WTC11 (cell line): ENCODE data around the gene CTTNBP2NL. TPM values are rescaled to one million over a fixed set of nuclear protein-coding genes. Genes with fewer than 3 reads are reported as not detected.

ENCODE experiments used
- ATAC-seq: fragments of 200-7000 bp; cut with Tn5 transposase; 2 replicates; pipeline ENCODE4 v1.10.0; 2021; ENCODE audit warnings: mild to moderate bottlenecking, moderate library complexity
- CTCF ChIA-PET: fragments of 300-600 bp; sonication (Branson Sonifier 250); formaldehyde crosslinking; loops from one replicate; lab custom pipeline; 2021; ENCODE audit warnings: antibody characterized with exemption; lab: Charles Lee
- POLR2A ChIA-PET: fragments of 350-600 bp; sonication (Branson Sonifier 250); formaldehyde crosslinking; loops from one replicate; lab custom pipeline; 2021; ENCODE audit warnings: antibody characterized with exemption; lab: Charles Lee
- DNase-seq: peaks from one replicate; pipeline ENCODE4 v3.0.0; 2021; ENCODE audit warnings: low spot score
- H3K27ac Mint-ChIP-seq: 2 replicates; pipeline ENCODE4 v1.8.0; 2021; ENCODE audit warnings: mixed read lengths
- H3K27me3 Mint-ChIP-seq: 2 replicates; pipeline ENCODE4 v1.8.0; 2021; ENCODE audit warnings: low read depth, mild to moderate bottlenecking, moderate library complexity, mixed read lengths
- H3K36me3 Mint-ChIP-seq: 2 replicates; pipeline ENCODE4 v1.8.0; 2021; ENCODE audit warnings: mixed read lengths
- H3K4me1 Mint-ChIP-seq: 2 replicates; pipeline ENCODE4 v1.8.0; 2022; ENCODE audit warnings: mixed read lengths
- H3K4me3 Mint-ChIP-seq: 2 replicates; pipeline ENCODE4 v1.8.0; 2021; ENCODE audit warnings: mild to moderate bottlenecking, moderate library complexity, mixed read lengths
- H3K9me3 Mint-ChIP-seq: 2 replicates; pipeline ENCODE4 v1.8.0; 2021; ENCODE audit warnings: mixed read lengths
- ATF2 ChIP-seq: sonication (generic); formaldehyde crosslinking; IDR thresholded peaks from 2 replicates; pipeline ENCODE4 v1.8.1; 2022; ENCODE audit warnings: low read depth, missing genetic modification reagents, borderline replicate concordance
- ATF3 ChIP-seq: sonication (generic); formaldehyde crosslinking; conservative IDR thresholded peaks from 2 replicates; pipeline ENCODE4 v1.8.1; 2022; ENCODE audit warnings: mild to moderate bottlenecking, missing genetic modification reagents
- ATF6 ChIP-seq: sonication (generic); formaldehyde crosslinking; IDR thresholded peaks from 2 replicates; pipeline ENCODE4 v1.8.1; 2023; ENCODE audit warnings: mild to moderate bottlenecking, missing genetic modification reagents
- CBFB ChIP-seq: sonication (generic); formaldehyde crosslinking; IDR thresholded peaks from 2 replicates; pipeline ENCODE4 v1.8.1; 2022; ENCODE audit warnings: mild to moderate bottlenecking, low read depth, missing genetic modification reagents
- CREB1 ChIP-seq: sonication (generic); formaldehyde crosslinking; IDR thresholded peaks from 2 replicates; pipeline ENCODE4 v1.8.0; 2023; ENCODE audit warnings: mild to moderate bottlenecking, missing genetic modification reagents
- ELF4 ChIP-seq: sonication (generic); formaldehyde crosslinking; IDR thresholded peaks from 2 replicates; pipeline ENCODE4 v1.8.1; 2022; ENCODE audit warnings: low read depth, mild to moderate bottlenecking, moderate library complexity, missing genetic modification reagents
- FOXK1 ChIP-seq: sonication (generic); formaldehyde crosslinking; IDR thresholded peaks from 2 replicates; pipeline ENCODE4 v1.8.0; 2022; ENCODE audit warnings: mild to moderate bottlenecking, moderate library complexity, missing genetic modification reagents
- FOXP4 ChIP-seq: sonication (generic); formaldehyde crosslinking; IDR thresholded peaks from 2 replicates; pipeline ENCODE4 v1.8.0; 2022; ENCODE audit warnings: mild to moderate bottlenecking, missing genetic modification reagents
- KAT7 ChIP-seq: sonication (generic); formaldehyde crosslinking; IDR thresholded peaks from 2 replicates; pipeline ENCODE4 v1.8.1; 2023; ENCODE audit warnings: missing genetic modification reagents, mild to moderate bottlenecking, borderline replicate concordance
- MYBL2 ChIP-seq: sonication (generic); formaldehyde crosslinking; IDR thresholded peaks from 2 replicates; pipeline ENCODE4 v1.8.1; 2023; ENCODE audit warnings: mild to moderate bottlenecking, moderate library complexity, missing genetic modification reagents
- NFE2L1 ChIP-seq: sonication (generic); formaldehyde crosslinking; IDR thresholded peaks from 2 replicates; pipeline ENCODE4 v1.8.1; 2023; ENCODE audit warnings: missing genetic modification reagents
- NR2C2 ChIP-seq: sonication (generic); formaldehyde crosslinking; IDR thresholded peaks from 2 replicates; pipeline ENCODE4 v1.8.0; 2022; ENCODE audit warnings: mild to moderate bottlenecking, missing genetic modification reagents
- NR3C1 ChIP-seq: sonication (generic); formaldehyde crosslinking; conservative IDR thresholded peaks from 2 replicates; pipeline ENCODE4 v1.8.1; 2023; ENCODE audit warnings: low read depth, mild to moderate bottlenecking, missing genetic modification reagents
- PRDM15 ChIP-seq: sonication (generic); formaldehyde crosslinking; IDR thresholded peaks from 2 replicates; pipeline ENCODE4 v1.8.0; 2022; ENCODE audit warnings: missing genetic modification reagents
- PRRX2 ChIP-seq: fragments of 250-450 bp; sonication (Bioruptor Pico); IDR thresholded peaks from 2 replicates; pipeline ENCODE4 v1.8.0; 2021; ENCODE audit warnings: mild to moderate bottlenecking
- RORB ChIP-seq: fragments of 250-450 bp; sonication (Bioruptor Pico); IDR thresholded peaks from 2 replicates; pipeline ENCODE4 v1.9.0; 2021; ENCODE audit warnings: mild to moderate bottlenecking
- SOX15 ChIP-seq: fragments of 250-450 bp; sonication (Bioruptor Pico); IDR thresholded peaks from 2 replicates; pipeline ENCODE4 v1.9.0; 2021; ENCODE audit warnings: mild to moderate bottlenecking
- TEAD1 ChIP-seq: sonication (generic); formaldehyde crosslinking; IDR thresholded peaks from 2 replicates; pipeline ENCODE4 v1.8.0; 2022; ENCODE audit warnings: mild to moderate bottlenecking, missing genetic modification reagents
- ZBTB21 ChIP-seq: sonication (generic); formaldehyde crosslinking; IDR thresholded peaks from 2 replicates; pipeline ENCODE4 v1.8.1; 2023; ENCODE audit warnings: mild to moderate bottlenecking, missing genetic modification reagents, borderline replicate concordance
- ZNF138 ChIP-seq: sonication (generic); formaldehyde crosslinking; conservative IDR thresholded peaks from 2 replicates; pipeline ENCODE4 v1.8.1; 2022; ENCODE audit warnings: mild to moderate bottlenecking, moderate library complexity, missing genetic modification reagents
- ZNF232 ChIP-seq: sonication (generic); formaldehyde crosslinking; IDR thresholded peaks from 2 replicates; pipeline ENCODE4 v1.8.0; 2022; ENCODE audit warnings: mild to moderate bottlenecking, missing genetic modification reagents
- total RNA-seq: library from RNA; stranded (reverse); gene quantifications from 3 replicates; pipeline ENCODE4 v1.2.3, GENCODE V29; 2021

Gene CTTNBP2NL
- total RNA-seq, 1 experiment from 2014 or later = 32.8 TPM

- no peak for TF ChIP-seq PRDM15
- TF ChIP-seq PRRX2 (CRISPR knock-in tag) = no peak
These were observed 24.2 kb upstream of the CTTNBP2NL start (continued) for GRCh38 chr1:112371775-112372174.

- TF ChIP-seq ATF2 (CRISPR knock-in tag) (no peak), NR3C1 (CRISPR knock-in tag) (no peak), ZBTB21 (CRISPR knock-in tag) (no peak), ATF3 (CRISPR knock-in tag) (no peak), NR2C2 (CRISPR knock-in tag) (no peak), ELF4 (CRISPR knock-in tag) (no peak), CBFB (no peak), CREB1 (no peak), ATF6 (CRISPR knock-in tag) (no peak), TEAD1 (no peak), ZNF138 (no peak), MYBL2 (CRISPR knock-in tag) (no peak), SOX15 (CRISPR knock-in tag) (no peak), NFE2L1 (CRISPR knock-in tag) (no peak), FOXP4 (CRISPR knock-in tag) (no peak), KAT7 (CRISPR knock-in tag) (no peak), FOXK1 (CRISPR knock-in tag) (no peak), ZNF232 (CRISPR knock-in tag) (no peak), RORB (CRISPR knock-in tag) (no peak)
- H3K4me3 Mint-ChIP-seq = no peak overlapping the region
- 0 out of 2 replicates have a peak, but pooled peaks cover 3% of the 10 kb centered on the region for H3K9me3 Mint-ChIP-seq
- ChIA-PET CTCF (interaction anchor here (0.7 to 1.1 kb wide), 3 partner anchors 17 to 299 kb away, joined by 3 to 5 read pairs (median 3); no protein-coding TSS in a partner anchor), POLR2A (no interaction called here)
- no peaks in the 10 kb centered on the region for H3K36me3 Mint-ChIP-seq
- no peak overlapping the region for H3K27ac Mint-ChIP-seq
- H3K4me1 Mint-ChIP-seq = 0 out of 2 replicates have a peak, but pooled peaks cover 2% of the 10 kb centered on the region
- DNase-seq (no peak), ATAC-seq (no peak)
- peaks cover 10% of the 10 kb centered on the region for H3K27me3 Mint-ChIP-seq
These were observed 22.2 kb upstream of the CTTNBP2NL start for GRCh38 chr1:112373806-112374205.
